ENCODE results near the gene CENPF.

DNA sequence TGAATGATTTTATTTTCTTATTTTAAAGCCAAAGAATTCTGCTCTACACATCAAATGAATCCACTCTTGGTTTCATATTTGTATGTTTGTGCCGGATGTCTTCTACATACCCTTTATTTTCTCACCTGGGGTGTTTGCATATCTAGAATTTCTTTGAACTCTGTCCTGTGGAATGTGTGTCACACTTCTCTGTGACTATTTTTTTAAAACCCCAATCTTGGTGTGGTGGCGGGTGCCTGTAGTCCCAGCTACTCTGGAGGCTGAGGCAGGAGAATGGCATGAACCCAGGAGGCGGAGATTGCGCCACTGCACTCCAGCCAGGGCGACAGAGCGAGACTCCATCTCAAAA is 35.4 kb downstream of the CENPF start:
- TF ChIP-seq, protein P1, sequence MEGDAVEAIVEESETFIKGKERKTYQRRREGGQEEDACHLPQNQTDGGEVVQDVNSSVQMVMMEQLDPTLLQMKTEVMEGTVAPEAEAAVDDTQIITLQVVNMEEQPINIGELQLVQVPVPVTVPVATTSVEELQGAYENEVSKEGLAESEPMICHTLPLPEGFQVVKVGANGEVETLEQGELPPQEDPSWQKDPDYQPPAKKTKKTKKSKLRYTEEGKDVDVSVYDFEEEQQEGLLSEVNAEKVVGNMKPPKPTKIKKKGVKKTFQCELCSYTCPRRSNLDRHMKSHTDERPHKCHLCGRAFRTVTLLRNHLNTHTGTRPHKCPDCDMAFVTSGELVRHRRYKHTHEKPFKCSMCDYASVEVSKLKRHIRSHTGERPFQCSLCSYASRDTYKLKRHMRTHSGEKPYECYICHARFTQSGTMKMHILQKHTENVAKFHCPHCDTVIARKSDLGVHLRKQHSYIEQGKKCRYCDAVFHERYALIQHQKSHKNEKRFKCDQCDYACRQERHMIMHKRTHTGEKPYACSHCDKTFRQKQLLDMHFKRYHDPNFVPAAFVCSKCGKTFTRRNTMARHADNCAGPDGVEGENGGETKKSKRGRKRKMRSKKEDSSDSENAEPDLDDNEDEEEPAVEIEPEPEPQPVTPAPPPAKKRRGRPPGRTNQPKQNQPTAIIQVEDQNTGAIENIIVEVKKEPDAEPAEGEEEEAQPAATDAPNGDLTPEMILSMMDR (IDR thresholded peaks at IDR 0.05), result no peak
- TF ChIP-seq ZFX (IDR thresholded peaks at IDR 0.05; ENCODE audit: borderline replicate concordance), result no peak
